Measurements from ENCODE around the gene TET2. TPM values are rescaled to one million over a fixed set of nuclear protein-coding genes. Genes with fewer than 3 reads are reported as not detected.

Gene TET2
- total RNA-seq, 1 donor from 2014 or later, result 11.4 TPM

DNA sequence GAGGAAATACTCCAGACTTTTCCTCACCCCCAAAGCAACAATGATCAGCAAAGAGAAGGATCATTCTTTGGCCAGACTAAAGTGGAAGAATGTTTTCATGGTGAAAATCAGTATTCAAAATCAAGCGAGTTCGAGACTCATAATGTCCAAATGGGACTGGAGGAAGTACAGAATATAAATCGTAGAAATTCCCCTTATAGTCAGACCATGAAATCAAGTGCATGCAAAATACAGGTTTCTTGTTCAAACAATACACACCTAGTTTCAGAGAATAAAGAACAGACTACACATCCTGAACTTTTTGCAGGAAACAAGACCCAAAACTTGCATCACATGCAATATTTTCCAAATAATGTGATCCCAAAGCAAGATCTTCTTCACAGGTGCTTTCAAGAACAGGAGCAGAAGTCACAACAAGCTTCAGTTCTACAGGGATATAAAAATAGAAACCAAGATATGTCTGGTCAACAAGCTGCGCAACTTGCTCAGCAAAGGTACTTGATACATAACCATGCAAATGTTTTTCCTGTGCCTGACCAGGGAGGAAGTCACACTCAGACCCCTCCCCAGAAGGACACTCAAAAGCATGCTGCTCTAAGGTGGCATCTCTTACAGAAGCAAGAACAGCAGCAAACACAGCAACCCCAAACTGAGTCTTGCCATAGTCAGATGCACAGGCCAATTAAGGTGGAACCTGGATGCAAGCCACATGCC lies 89.7 kb downstream of the TET2 start:
- H3K4me1 Mint-ChIP-seq (ENCODE audit: unreplicated experiment), result no peaks in the 10 kb centered on the region
- H3K27me3 Mint-ChIP-seq (ENCODE audit: unreplicated experiment), result no peaks in the 10 kb centered on the region
- TF ChIP-seq, protein P1, sequence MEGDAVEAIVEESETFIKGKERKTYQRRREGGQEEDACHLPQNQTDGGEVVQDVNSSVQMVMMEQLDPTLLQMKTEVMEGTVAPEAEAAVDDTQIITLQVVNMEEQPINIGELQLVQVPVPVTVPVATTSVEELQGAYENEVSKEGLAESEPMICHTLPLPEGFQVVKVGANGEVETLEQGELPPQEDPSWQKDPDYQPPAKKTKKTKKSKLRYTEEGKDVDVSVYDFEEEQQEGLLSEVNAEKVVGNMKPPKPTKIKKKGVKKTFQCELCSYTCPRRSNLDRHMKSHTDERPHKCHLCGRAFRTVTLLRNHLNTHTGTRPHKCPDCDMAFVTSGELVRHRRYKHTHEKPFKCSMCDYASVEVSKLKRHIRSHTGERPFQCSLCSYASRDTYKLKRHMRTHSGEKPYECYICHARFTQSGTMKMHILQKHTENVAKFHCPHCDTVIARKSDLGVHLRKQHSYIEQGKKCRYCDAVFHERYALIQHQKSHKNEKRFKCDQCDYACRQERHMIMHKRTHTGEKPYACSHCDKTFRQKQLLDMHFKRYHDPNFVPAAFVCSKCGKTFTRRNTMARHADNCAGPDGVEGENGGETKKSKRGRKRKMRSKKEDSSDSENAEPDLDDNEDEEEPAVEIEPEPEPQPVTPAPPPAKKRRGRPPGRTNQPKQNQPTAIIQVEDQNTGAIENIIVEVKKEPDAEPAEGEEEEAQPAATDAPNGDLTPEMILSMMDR (IDR thresholded peaks at IDR 0.05; ENCODE audit: unreplicated experiment), result no peak
- H3K4me3 Mint-ChIP-seq (ENCODE audit: unreplicated experiment), result no peak overlapping the region
- no peak overlapping the region for H3K27ac Mint-ChIP-seq (ENCODE audit: unreplicated experiment)
- H3K36me3 Mint-ChIP-seq (ENCODE audit: low read depth, unreplicated experiment), result peaks cover 20% of the 10 kb centered on the region
- no peaks in the 10 kb centered on the region for H3K9me3 Mint-ChIP-seq (ENCODE audit: unreplicated experiment)
- no peak for DNase-seq (ENCODE audit: low spot score)

- Mint-ChIP-seq H3K36me3 (ENCODE audit: low read depth, unreplicated experiment) (peaks cover 20% of the 10 kb centered on the region), H3K27ac (ENCODE audit: unreplicated experiment) (no peak overlapping the region), H3K4me1 (ENCODE audit: unreplicated experiment) (no peaks in the 10 kb centered on the region), H3K9me3 (ENCODE audit: unreplicated experiment) (no peaks in the 10 kb centered on the region), H3K4me3 (ENCODE audit: unreplicated experiment) (no peak overlapping the region), H3K27me3 (ENCODE audit: unreplicated experiment) (no peaks in the 10 kb centered on the region)
- DNase-seq (ENCODE audit: low spot score), result no peak
- TF ChIP-seq, protein P1 (IDR thresholded peaks at IDR 0.05; ENCODE audit: unreplicated experiment), result no peak
These were observed 90.2 kb downstream of the TET2 start for GRCh38 chr4:105236916-105237311.

DNA sequence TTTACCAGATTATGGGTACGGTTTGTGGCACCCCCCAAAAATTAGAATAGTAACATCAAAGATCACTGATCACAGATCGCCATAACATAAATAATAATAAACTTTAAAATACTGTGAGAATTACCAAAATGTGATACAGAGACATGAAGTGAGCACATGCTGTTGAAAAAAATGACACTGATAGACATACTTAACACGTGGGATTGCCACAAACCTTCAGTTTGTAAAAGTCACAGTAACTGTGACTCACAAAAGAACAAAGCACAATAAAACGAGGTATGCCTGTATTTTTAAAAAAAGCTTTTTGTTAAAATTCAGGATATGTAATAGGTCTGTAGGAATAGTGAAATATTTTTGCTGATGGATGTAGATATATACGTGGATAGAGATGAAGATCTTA lies 93.4 kb downstream of the TET2 start:
- Mint-ChIP-seq H3K27ac (ENCODE audit: unreplicated experiment) (no peak overlapping the region), H3K36me3 (ENCODE audit: low read depth, unreplicated experiment) (peaks cover 10% of the 10 kb centered on the region), H3K27me3 (ENCODE audit: unreplicated experiment) (no peaks in the 10 kb centered on the region), H3K4me1 (ENCODE audit: unreplicated experiment) (no peaks in the 10 kb centered on the region), H3K9me3 (ENCODE audit: unreplicated experiment) (no peaks in the 10 kb centered on the region), H3K4me3 (ENCODE audit: unreplicated experiment) (no peak overlapping the region)
- DNase-seq (ENCODE audit: low spot score), result no peak
- TF ChIP-seq, protein P1 (IDR thresholded peaks at IDR 0.05; ENCODE audit: unreplicated experiment), result no peak

GRCh38 chr4:105241451-105241850 lies 94.8 kb downstream of the TET2 start:
- Mint-ChIP-seq H3K9me3 (ENCODE audit: unreplicated experiment) (no peaks in the 10 kb centered on the region), H3K27ac (ENCODE audit: unreplicated experiment) (no peak overlapping the region), H3K4me3 (ENCODE audit: unreplicated experiment) (no peak overlapping the region), H3K27me3 (ENCODE audit: unreplicated experiment) (no peaks in the 10 kb centered on the region), H3K4me1 (ENCODE audit: unreplicated experiment) (no peaks in the 10 kb centered on the region), H3K36me3 (ENCODE audit: low read depth, unreplicated experiment) (no peaks in the 10 kb centered on the region)
- DNase-seq (ENCODE audit: low spot score), result no peak
- TF ChIP-seq, protein P1 (IDR thresholded peaks at IDR 0.05; ENCODE audit: unreplicated experiment), result no peak

- Mint-ChIP-seq H3K4me3 (ENCODE audit: unreplicated experiment) (no peak overlapping the region), H3K9me3 (ENCODE audit: unreplicated experiment) (no peaks in the 10 kb centered on the region), H3K27ac (ENCODE audit: unreplicated experiment) (no peak overlapping the region), H3K27me3 (ENCODE audit: unreplicated experiment) (no peaks in the 10 kb centered on the region), H3K4me1 (ENCODE audit: unreplicated experiment) (peaks cover under 1% of the 10 kb centered on the region), H3K36me3 (ENCODE audit: low read depth, unreplicated experiment) (no peaks in the 10 kb centered on the region)
- TF ChIP-seq, protein P1 (IDR thresholded peaks at IDR 0.05; ENCODE audit: unreplicated experiment), result no peak
- DNase-seq (ENCODE audit: low spot score), result no peak
These were observed 96.8 kb downstream of the TET2 start for GRCh38 chr4:105243446-105243845.
